ENCODE data around the gene ARHGAP19. TPM values are rescaled to one million over a fixed set of nuclear protein-coding genes. Genes with fewer than 3 reads are reported as not detected.

ARHGAP19 gene
- total and polyA plus RNA-seq, 2 of the 8 experiments (the other 6 are each of a cell fraction or from before 2014, with no cell fraction given), result 13.3 to 32.1 TPM

- POLR2A ChIA-PET (ENCODE audit: partially characterized antibody), result interaction anchor here (0.8 to 1.0 kb wide), 4 partner anchors 11 to 19 kb away, joined by 3 to 6 read pairs (median 4); partner anchors contain the start of gene FRAT1
- H2BK12ac ChIP-seq (ENCODE audit: low read depth, low read length), result no peak overlapping the region
- no peaks in the 10 kb centered on the region for H3K9me3 ChIP-seq (ENCODE audit: insufficient read depth in 2 of 2, low read depth in 1 of 2, low read length in 1 of 2)
- H2BK15ac ChIP-seq (ENCODE audit: low read length), result no peak overlapping the region
- H2BK120ac ChIP-seq (replicated peaks; ENCODE audit: low read depth, low read length), result no peak overlapping the region
- H3K79me1 ChIP-seq (ENCODE audit: low read depth, low read length), result no peaks in the 10 kb centered on the region; the same call in 1 of the 2 replicates
- no peak overlapping the region for H3K18ac ChIP-seq (ENCODE audit: extremely low read depth, low read length)
- H3K23ac ChIP-seq (ENCODE audit: insufficient read length), result no peak overlapping the region
- peak overlapping the region; percentile 32 for H4K5ac ChIP-seq (ENCODE audit: insufficient read length, low read depth, low read length)
- H3K9ac ChIP-seq (replicated peaks in 1 of 4; ENCODE audit: extremely low read depth in 1 of 4, low read depth in 3 of 4, low read length in 3 of 4), result no peak overlapping the region
- CTCF ChIA-PET (ENCODE audit: partially characterized antibody), result no interaction called here
- H3K4me2 ChIP-seq (ENCODE audit: insufficient read depth in 1 of 2, low read depth in 2 of 2, low read length in 2 of 2), result peak overlapping the region; percentile 57 to 96; a peak in 3 of 4 replicates
- H2BK5ac ChIP-seq (ENCODE audit: low read depth, low read length), result no peak overlapping the region
- TF ChIP-seq RNF2 (IDR thresholded peaks at IDR 0.05; ENCODE audit: borderline replicate concordance, low read depth, low read length, missing control alignments, poor library complexity, severe bottlenecking), result no peak
- TF ChIP-seq YY1 (IDR thresholded peaks at IDR 0.05; ENCODE audit: low read depth, low read length), result no peak
- no peak for TF ChIP-seq POU5F1 (IDR thresholded peaks at IDR 0.05; ENCODE audit: low read depth, low read length)
- no peak for TF ChIP-seq BRCA1 (IDR thresholded peaks at IDR 0.05; ENCODE audit: low read depth, low read length)
- TF ChIP-seq SP2 (IDR thresholded peaks at IDR 0.05; ENCODE audit: low read length), result no peak
- TF ChIP-seq TCF12 (IDR thresholded peaks at IDR 0.05; ENCODE audit: low read depth, low read length), result no peak
- no peak overlapping the region for H3K4ac ChIP-seq (replicated peaks; ENCODE audit: insufficient read length, low read depth, low read length)
- no peak overlapping the region for H2AK5ac ChIP-seq (ENCODE audit: low read depth, low read length)
- peaks cover 8 to 19% (median 9%) of the 10 kb centered on the region in 4 experiments for H3K4me1 ChIP-seq (replicated peaks in 1 of 4; ENCODE audit: control insufficient read depth in 3 of 4, insufficient read depth in 4 of 4, low read length in 3 of 4)
- no peak overlapping the region for H2AFZ ChIP-seq (ENCODE audit: low read length)
- peaks cover 4 to 10% of the 10 kb centered on the region in 2 experiments for H4K20me1 ChIP-seq (replicated peaks in 1 of 2; ENCODE audit: control insufficient read depth in 1 of 2, insufficient read depth in 2 of 2, low read length in 2 of 2)
- no peaks in the 10 kb centered on the region for H3K27me3 ChIP-seq (replicated peaks in 1 of 4; ENCODE audit: control insufficient read depth in 3 of 4, extremely low read depth in 1 of 4, insufficient read depth in 3 of 4, low read length in 3 of 4)
- H4K8ac ChIP-seq (ENCODE audit: extremely low read depth, insufficient read depth, low read length), result no peak overlapping the region
- H3K36me3 ChIP-seq (ENCODE audit: control insufficient read depth in 2 of 4, insufficient read depth in 4 of 4, low read length in 3 of 4), result peaks cover 0 to 13% (median 0%) of the 10 kb centered on the region in 4 experiments; a peak in 1 of 8 replicates
- H3K27ac ChIP-seq (ENCODE audit: low read depth, low read length), result no peak overlapping the region
- no peak for DNase-seq (ENCODE audit: low read depth in 1 of 2, low spot score in 2 of 2)
- peak overlapping the region in 1 of 4 experiments; percentile 90; a peak in 3 of 8 replicates for H3K4me3 ChIP-seq (ENCODE audit: extremely low read depth in 1 of 4, insufficient read depth in 2 of 4, low read depth in 3 of 4, low read length in 4 of 4)
- H3K79me2 ChIP-seq (ENCODE audit: control insufficient read depth in 1 of 2, insufficient read depth in 2 of 2, low read length in 2 of 2), result peaks cover 20 to 29% of the 10 kb centered on the region in 2 experiments
- 27% methylated on average over 5 of the region's 5 CpGs; no CpG with 5 or more reads in 1 of the 2 experiments for WGBS, 2 experiments (ENCODE audit: extremely low coverage in 1 of 2, insufficient coverage in 1 of 2, insufficient read length in 1 of 2, insufficient replicate concordance in 2 of 2, low coverage in 1 of 2, low lambda C conversion rate in 2 of 2, missing lambda C conversion rate in 1 of 2)
- H4K91ac ChIP-seq (replicated peaks; ENCODE audit: insufficient read length, low read length), result no peak overlapping the region
- H3K56ac ChIP-seq (replicated peaks; ENCODE audit: insufficient read length, low read depth, low read length), result no peak overlapping the region
- FAIRE-seq, result no peak
- peaks cover 21% of the 10 kb centered on the region for H3K23me2 ChIP-seq (ENCODE audit: low read depth, low read length)
- H2BK20ac ChIP-seq (ENCODE audit: low read length), result no peak overlapping the region
- H3K14ac ChIP-seq (ENCODE audit: insufficient read length), result no peak overlapping the region
These were observed 44.0 kb upstream of the ARHGAP19 start for GRCh38 chr10:97336446-97336845.
